GM21825 (cell line): Measurements from ENCODE around the gene ZMAT5.

Source experiments
- ATAC-seq: cut with Tn5 transposase; IDR thresholded peaks from one replicate; pipeline ENCODE4 v1.9.1; 2021; ENCODE audit warnings: mild to moderate bottlenecking, moderate library complexity; ENCODE audit not compliant: unreplicated experiment

ZMAT5 gene

DNA sequence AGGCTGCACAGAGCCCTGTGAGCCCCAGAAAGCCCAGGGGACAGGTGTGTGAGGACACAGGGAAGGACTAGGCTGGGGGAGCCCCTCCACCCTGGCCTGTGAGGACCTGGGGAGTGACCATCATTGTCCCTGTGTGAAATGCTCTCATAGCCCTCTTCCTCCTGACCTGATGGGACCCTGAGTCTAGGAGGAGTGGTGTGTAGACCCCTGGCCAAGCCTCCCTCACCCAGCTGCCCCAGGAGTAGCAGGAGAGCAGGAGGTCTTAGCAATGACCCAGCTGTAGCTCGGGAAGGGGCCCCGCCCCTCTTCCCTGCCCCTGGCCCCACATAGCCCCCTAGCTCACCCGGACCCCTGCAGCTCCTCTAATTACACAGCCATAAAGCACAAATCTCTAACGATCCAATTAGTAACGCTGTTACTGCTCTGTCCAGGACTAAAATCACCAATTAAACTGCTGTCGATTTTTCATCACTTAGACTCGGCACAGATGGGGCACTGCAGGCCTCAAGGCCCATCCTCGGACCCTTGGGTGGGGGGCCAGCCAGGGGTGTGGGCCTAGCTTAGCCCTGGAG lies 53.6 kb downstream of the ZMAT5 start:
- no peak for ATAC-seq

DNA sequence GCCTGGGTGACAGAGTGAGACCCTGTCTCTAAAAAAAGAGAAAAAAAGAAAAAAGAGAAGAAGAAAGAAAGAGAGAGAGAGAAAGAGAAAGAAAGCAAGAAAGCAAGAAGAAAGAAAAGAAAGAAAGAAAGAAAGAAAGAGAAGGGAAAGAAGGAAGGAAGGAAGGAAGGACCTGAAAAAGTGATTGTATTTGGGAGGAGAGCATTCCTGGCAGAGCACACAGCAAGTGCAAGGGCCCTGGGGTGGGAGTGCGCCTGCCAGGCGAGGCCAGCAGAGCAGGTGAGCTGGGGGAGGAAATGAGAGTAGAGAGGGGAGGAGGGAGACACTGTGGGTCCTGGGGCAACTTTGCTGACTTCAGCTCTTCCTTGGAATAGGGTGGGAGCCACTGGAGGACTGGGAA lies 54.7 kb downstream of the ZMAT5 start:
- ATAC-seq = no peak

DNA sequence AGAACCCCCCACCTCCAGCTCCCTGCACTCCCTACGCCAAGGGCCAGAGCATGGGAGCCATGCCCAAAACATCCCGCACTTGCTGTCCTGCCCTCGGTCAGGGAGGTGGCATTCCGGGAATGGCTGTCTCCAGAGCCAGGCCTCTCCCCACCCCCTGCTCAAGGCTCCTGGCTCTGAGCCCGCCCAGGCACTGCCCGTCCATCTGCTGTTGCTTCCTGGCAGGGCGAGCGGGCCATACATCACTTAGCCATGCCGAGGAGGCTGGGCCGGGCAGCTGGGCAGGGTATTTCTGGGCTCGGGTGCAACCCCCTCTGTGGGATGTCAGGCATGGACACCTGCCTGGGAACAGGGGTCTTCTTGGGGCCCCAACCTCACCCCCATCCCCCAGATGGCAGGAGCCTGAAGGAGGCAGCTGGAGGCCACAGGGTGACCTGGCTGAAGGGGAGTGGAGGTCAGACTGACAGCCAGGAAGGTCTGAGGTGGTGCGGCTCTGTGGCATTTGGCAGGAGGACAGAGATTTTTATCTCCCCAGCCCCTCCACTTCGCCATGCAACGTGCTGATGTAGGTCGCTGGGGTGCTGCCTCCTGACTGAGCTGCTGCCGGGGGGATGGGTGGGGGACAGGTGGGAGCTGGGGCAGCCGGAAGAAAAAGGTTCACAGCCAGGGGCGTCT lies 55.7 kb downstream of the ZMAT5 start:
- ATAC-seq = no peak

DNA sequence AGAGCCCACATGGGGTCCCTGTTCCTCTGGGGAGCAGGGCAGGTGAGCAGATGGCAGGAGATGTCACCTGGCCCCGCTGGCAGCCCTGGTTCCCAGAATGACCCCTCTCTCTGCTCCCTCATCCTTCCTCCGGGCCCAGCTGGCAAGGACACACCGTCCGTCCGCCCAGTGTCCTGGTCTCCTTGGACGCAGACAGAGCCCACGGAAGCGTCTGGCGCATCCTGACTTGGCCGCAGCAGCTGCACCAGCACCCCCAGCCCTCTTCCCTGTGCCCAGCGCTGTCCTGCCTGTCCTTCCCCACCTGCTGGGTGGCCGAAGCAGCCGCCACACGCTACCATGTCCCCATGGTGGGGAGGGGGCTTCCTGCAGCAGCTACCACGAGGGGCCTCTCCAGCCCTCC lies 56.6 kb downstream of the ZMAT5 start:
- no peak for ATAC-seq

DNA sequence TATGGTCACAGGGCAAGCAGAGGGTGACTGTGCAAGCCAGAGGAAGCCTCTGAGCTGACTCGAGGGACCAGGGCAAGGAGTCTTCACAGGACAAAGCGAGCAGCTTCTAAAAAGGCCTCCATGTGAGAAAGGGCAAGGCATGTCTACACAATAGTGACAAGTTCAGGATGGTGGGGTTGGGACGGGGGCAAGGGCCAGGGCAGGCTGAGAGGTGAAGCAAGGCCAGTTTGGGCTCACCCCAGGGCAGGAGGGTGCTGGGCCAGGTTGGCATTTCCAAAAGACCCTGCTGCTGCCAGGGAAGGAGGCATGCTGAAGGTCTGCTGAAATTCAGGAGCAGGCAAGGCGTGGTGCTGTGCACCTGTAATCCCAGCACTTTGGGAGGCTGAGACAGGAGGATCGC lies 59.3 kb downstream of the ZMAT5 start:
- no peak for ATAC-seq

DNA sequence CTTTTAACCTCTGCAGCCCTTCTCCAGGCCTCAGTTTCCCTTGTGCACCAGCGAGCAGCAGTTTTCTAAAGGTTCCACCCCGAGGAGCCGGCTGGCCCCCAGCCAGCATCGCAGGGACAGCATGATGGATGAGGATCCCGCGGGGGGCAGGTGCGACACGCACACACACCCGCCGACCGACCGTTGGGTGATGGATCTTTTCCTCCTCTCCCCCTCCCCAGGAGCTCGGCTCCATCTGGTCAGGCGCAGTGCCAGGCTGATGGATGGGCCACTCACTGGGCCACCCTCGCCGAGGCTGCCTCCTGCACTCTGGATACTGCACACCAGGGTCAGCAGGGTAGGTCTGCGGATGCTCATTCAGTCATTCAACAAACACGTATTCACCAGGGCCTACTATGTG lies 59.8 kb downstream of the ZMAT5 start:
- no peak for ATAC-seq

DNA sequence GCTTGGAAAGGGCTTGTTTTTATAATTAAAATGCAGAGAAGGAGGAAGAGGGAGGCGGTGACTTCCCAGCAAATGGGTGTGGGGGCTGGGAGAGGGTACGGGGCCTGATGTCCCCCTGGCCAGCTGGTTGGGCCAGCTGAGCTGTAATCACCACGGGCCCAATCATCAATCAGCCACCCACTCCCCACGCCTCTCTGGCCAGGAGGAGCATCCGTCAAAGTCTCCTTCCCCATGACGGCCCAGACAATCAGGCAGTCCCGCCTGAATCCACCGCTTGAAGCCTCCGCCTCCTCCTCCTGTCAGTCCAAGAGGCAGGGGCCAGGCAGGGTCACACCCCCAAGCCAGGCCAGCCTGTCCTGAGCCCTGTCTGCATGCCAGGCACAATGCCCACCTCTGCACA lies 60.3 kb downstream of the ZMAT5 start:
- ATAC-seq = no peak

DNA sequence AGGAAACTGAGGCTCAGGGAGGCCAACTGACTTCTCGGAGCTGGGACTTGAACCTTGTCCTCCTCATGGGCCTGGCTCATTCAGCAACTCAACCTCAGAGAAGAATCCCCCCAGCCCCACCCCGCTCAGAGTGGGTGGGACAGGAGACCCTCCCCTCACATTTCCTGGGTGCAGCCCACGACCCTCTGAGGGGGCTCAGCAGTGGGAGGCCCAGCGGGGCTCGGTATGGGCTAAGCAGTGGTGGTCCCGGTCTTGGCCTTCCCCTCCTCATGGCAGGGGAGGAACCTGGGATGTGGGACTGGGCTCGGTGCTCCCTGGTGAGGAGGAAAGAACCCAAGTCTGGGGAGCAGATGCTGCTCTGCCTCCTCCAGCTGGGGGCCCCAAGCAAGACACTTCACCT lies 61.2 kb downstream of the ZMAT5 start:
- ATAC-seq = no peak

DNA sequence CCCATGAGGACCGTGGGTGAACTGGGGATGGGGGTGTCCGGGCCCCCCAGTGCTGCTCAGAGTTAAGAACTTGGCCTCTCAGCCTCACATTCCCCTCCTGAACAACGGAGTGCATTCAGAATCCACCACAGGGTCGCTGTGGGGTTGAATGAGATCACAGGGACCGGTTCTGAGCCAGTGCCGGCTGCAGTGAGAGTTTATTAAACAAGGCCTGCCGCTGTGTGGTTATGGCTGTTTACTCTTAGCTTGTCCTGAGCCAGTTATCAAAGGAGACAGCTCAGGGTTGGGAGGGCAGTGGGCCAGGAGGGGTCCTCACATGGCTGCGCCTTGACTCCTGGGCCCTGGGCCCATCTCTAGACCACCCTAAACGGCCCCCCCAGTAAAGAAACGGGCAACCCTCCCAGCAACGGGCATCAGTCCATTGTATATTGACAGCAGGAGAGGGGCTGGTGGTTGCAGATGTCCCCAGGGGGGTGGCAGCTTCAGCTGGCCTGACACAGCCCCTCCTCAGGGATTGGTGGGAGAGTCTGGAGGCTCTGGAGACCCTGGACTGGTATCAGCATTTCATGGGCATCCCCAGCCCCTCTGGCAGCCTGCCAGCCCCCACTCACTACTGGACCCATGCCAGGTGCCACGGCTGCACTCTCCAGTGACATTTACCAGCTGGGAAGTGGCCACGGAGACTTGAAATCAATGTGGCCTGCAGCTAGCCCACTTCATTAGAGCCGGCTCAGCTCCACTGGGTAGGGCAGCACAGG lies 62.1 kb downstream of the ZMAT5 start:
- ATAC-seq = no peak

DNA sequence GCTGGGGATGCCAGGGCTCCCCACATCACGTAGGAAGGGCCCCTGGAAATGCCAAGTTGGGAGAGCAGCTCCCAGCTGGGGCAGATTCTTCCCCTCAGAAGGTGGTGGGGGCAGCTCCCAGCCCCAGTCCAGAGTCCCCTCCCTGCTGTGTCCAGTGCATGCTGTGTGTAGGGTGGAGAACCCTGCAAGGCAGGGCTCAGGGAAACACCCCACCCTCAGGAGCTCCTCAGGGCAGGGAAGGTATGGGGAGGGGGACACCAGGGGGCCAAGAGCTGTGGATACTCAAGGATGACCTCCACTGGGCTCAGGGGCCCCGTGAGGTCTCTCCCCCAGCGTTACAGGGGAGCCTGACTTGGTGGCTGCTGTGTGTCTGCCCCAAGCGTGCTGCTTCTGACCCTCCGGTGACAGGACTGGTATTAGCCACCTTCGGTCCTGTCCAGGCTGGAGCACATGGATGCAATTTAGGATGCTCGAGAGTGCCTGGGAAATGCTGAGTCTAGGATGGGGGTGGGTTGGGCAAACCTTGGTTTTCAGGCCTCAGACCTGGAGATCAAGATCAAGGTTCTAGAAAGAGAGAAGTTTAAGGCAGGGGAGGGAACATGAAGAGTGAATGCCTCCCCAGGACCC lies 63.1 kb downstream of the ZMAT5 start:
- ATAC-seq = no peak

DNA sequence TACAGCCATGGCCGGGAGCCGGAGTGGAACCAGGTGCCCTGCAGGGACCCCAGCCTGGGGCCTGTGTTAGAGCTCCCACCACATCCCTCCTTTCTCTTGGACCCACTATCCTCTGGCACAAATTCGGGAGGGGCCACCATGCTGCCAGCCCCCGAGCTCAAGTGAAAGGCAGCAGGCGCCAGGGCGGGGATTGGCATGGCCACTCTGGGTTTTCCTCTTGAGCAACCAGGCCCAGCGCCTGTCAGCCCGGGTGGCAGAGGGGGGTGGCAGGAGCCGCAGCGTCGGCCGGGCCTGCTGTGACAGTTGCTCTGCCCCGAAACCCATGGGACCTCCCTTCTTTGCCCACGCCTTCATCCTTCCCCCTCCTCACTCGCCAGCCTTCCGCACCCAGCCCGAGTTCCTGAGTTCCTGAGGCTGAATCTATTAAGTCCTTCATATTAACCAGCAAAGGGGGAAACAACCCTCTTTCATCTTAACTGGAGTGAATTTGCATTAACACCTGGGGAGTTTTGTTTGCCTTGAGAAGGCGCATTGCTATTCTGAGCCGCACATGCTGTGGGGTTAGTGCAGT lies 63.8 kb downstream of the ZMAT5 start:
- no peak for ATAC-seq

DNA sequence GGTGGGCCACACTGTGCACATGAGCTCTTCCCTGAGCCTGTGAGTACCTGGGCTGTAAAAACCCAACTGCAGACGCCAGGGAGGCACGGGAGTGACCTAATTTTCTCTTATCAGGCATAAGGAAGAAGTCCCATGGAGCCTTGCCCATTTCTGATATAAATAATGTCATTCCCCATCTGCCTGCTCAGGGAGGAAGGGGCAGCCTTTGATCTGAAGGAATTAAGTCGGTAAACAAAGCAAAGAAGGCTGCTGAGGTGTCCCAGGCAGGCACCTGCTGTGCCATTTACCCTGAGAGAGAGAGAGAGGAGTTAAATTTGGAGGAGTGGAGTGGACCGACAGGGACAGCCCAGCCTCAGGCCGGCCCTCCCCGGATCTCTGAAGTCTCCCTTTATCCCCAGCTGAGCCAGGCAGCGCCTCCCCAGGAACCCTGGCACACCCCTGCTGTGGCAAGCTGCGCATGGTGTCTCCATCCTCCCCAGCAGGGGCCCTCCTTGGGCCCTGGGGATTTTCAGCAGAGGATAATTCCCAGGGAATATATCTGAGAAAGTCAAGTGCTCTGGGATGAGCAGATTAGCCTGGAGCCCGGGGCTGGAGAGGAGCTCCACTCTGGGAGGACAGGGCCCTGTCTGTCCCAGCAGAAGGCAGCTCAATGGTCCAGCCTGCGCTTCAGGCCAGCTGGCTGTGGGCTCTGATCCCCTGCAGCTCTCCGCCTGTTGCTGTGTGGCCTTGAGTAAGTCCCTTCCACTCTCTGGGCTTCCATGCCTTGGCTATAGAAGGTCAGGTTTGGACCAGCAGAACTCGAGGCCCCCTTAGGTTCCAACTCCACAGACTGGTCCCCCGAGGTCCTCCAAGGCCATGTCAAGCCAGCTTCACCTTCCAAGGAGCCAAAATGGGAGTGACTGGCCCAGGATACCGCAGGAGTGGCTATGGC lies 64.5 kb downstream of the ZMAT5 start:
- ATAC-seq = no peak

DNA sequence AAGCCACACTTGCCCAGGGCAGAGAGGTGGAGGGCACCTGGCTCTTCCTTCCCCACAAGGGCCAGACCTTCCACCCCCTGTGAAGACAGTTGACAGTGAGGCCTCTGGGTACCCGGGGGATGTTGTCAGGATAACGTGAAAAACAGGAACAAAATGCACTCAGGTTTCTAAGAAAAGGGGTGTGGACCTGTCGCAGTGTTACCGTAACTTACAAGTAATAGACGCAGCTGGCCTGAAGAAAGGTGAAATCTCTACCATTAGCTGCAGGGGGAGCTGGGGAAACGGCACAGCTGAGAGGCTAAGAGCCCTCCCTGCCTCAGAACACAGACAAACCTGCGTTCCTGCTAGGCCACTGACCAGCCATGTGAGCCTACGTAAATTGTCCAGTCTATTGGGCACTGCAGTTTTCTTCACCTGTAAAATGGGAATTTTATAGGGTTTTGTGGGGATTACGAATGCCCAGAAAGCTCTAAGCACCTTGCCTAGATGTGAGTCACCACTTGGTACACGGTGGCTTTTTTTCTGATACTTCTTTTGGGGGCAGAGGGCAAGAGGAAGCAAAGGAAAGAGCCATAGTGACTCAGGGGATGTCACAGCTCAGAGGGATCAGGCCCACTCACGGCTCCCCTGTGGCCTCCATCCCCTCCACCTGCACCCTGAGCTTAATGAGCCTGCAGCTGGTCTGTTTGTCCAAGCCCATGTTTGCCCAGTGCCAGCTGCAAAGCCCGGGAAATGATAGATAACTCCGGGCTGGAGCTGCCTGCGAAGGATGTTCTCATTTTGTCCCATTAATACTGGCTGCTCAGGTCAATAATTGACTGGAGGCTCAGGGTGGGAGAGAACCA lies 65.4 kb downstream of the ZMAT5 start:
- ATAC-seq = no peak

DNA sequence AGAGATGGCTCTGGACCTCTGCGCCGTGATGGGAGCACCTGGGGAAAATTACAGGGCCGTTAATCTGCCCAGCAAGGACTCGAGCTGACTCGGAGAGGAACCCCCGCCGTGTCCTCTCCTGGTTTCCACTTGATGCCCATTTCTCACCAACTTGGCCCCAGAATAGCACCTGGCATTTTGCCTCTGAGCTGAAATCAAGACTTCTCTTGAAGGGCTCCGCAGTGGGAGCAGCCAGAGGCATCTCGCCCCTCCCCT lies 66.0 kb downstream of the ZMAT5 start:
- ATAC-seq = no peak

DNA sequence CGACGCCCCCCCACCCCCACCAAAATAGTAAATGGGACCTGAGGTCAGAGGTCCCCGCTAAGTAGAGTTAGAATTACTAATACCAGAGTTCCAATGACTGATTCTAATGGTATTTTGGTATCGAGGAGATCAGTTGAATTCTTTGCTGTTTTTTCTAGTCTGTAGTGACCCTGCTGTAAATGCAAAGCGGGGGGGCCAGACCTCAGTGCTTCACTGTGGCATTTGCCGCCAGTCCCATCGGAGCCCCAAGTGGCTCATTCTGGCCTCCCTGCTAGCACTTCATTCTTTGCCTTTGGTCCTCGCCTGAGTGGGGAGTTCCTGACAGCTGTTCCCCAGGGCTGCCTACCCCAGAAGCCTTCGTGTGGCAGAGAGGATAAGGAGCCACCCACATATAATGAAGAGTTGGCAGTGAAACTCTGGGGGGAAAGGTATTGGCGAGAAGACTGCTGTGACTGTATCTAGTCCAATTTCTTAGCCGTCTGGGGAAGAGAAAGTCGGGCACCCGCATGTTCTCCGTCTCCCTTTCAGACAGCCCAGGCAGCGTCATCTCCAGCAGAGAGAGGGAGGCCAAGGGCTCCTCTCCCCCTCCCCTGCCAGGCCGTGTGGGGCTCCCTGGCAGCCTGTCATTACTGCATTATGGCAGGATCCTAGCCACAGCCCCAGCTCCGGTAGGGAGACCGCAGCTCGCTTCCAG lies 66.5 kb downstream of the ZMAT5 start:
- ATAC-seq = no peak

DNA sequence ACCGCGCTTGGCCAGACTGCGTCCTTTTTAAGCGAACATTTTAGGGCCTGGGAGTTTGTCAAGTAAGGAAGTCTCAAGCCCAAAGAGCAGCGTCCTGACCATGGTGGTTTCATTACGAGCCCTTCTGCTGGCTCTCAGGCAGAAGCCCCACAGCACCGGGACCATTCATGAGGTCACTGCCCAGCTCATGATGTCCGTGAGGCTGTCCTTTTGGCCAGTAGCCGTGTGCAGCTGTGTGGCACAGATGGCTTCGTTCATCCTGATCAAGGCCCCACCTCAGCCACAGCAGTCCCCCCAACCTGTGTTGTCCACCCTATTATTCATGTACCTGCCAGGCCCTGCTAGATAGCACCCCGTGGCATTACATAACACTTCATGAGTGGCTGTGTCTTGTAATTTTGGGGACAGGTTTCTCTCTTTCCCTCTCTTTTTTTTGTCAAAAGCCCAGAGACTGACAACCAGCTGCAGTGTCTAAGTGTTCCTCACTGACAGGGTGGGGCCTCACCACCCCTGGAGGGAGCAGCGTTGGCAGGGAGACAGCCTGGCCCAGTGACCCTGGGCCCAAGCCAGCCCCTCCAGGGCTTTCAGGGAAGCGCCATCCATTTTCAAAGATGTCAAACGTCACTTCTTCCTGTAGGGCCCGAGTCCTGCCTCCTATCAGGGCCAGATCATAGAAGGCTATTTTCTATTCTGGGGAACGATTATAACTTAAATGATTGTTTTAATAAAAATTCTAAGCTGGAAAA lies 68.8 kb downstream of the ZMAT5 start:
- no peak for ATAC-seq

DNA sequence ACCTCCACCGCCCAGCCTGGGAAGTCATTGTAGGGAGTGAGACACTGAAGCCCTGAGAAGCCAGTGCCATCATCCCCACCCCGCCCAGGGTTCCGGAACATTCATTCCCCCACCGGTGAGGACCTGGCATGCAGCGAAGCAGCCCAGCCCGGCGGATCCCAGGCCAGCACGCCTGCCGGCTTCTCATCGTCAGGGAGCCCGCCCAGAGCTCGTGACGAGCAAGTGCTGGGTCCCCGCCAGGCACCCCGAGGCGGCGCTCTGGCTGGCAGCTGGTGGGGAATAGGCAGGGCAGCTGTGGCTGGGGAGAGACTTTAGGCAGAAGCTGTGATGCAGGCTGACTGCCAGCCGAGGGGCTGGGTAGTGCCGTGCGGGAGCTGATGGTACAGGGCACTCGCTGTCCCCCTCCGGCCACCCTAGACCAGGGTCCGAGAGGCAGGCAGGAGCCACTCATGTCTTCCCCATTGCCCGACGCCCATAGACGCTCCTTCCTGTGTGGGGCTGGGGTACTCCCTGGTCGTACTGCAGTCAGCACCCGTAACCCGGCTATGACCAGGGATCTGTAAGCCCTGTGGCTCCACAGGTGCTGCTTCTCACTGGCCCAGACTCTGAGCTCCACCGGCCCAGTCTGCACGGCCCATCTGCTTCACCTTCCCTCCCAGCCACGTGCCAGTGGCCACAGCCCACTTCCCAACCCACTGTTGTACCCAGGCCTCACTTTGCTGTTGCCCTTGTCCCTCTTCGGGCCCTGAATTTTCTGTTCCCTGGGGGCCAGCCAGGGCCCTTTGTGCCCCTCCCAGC lies 71.5 kb downstream of the ZMAT5 start:
- ATAC-seq = no peak

DNA sequence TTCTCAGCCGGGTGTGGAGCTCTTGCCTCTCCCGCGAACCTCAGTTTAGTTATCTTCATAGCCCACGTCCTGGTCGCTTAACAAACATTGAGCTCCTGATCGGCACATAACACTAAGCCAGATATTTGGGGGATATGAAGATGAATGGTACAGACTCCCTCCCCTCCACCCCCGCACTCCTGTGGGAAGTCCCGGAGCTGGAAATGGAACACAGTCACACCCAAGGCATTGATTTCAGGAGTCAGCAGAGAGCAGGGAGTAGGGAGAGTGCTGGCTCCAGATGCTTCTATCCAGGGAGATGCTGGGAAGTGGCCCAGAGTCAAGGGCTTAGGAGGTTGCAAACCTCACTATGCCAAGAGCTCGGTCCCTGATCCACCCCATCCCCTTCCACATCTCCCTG lies 73.1 kb downstream of the ZMAT5 start:
- ATAC-seq = no peak
